NB4 (cell line): Measurements from ENCODE around the gene CROCC2.

Source experiments
- CTCF ChIP-seq: IDR thresholded peaks from one replicate; pipeline ENCODE4 v1.5.1; 2012; ENCODE audit warnings: low read depth, low read length
- MAX ChIP-seq: IDR thresholded peaks from 2 replicates; pipeline ENCODE4 v1.6.1; 2011; ENCODE audit warnings: low read depth, low read length
- MYC ChIP-seq: IDR thresholded peaks from 2 replicates; pipeline ENCODE4 v1.6.1; 2011; ENCODE audit warnings: low read depth, low read length
- POLR2A ChIP-seq: IDR thresholded peaks from 2 replicates; pipeline ENCODE4 v1.6.1; 2011; ENCODE audit warnings: mild to moderate bottlenecking; ENCODE audit not compliant: insufficient read length; ENCODE audit errors: extremely low read depth

GRCh38 chr2:240967681-240968621 lies 61.8 kb downstream of the CROCC2 start:
- TF ChIP-seq POLR2A (no peak), CTCF (no peak), MAX (no peak), MYC (no peak)
